Myocyte (in vitro differentiated cells): ENCODE measurements around the gene ELK3. TPM values are rescaled to one million over a fixed set of nuclear protein-coding genes. Genes with fewer than 3 reads are reported as not detected.

Experiments
- DNase-seq: peaks from one replicate; pipeline ENCODE4 v3.0.0-alpha.2; 2012; ENCODE audit warnings: low read depth
- total RNA-seq: library from RNA; depleted of rRNA; stranded (reverse); fragments of >200 nt; gene quantifications from 2 replicates; pipeline ENCODE4 v1.2.3, GENCODE V29; 2014

The ELK3 gene
- total RNA-seq, 1 donor from 2014 or later: 22.5 TPM

- peak; percentile 59 for DNase-seq
Observed at GRCh38 chr12:96256672-96257361, 62.6 kb downstream of the ELK3 start.

GRCh38 chr12:96257550-96258103 lies 63.5 kb downstream of the ELK3 start:
- DNase-seq: no peak

- DNase-seq: peak; percentile 71
Observed at GRCh38 chr12:96258104-96258961, 64.2 kb downstream of the ELK3 start.

DNA sequence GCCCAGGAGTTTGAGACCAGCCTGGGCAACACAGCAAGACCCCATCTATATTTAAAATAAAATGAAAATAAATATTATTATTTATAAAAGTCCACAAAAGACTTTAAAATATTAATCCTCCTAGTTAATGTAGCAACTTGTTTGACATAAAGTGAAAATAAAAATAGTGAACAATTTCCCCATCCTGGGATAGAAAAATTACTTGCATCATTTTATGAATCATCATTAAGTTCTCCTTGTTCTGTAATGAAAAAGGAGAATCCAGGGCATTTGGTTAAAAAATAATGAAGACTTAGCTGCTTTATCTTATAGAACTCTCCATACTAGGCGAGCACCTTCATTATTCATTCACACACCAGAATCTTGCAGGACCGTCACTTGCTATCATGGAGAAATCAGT lies 66.1 kb downstream of the ELK3 start:
- DNase-seq: no peak

DNA sequence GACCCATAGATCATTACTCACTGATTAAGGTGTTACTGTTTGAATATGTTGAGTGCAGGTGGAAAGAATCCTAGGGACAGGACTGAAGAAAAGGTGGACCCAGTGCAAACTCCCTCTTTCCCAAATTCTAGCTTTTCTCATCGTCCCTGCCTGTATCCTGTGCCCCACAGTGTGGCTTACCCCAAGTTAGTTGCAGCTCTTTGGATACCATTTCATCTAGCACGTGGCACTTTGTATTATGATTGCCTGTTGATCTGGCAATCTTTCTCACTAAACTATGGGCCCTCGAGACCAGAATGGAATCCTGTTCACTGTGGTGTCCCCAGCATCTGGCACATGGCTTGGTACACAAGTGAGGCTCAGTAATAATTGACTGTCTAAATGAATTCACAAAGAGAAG lies 66.5 kb downstream of the ELK3 start:
- DNase-seq: no peak

- no peak for DNase-seq
Observed at GRCh38 chr12:96261557-96261956, 67.4 kb downstream of the ELK3 start.

- DNase-seq: no peak
Observed at GRCh38 chr12:96263449-96263902, 69.3 kb downstream of the ELK3 start.

DNA sequence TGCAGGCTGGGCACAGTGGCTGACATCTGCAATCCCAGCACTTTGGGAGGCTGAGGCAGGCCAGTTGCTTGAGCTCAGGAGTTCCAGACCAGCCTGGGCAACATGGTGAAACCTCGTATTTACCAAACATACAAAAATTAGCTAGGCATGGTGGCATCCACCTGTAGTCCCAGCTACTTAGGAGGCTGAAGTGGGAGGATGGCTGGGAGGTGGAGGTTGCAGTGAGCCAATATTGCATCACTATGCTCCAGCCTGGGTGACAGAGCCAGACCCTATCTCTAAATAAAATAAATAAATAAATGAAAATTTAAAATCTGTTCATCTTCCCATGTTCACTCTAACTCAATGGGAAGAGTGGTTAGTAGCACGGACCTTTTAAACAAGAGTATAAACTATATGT lies 71.2 kb downstream of the ELK3 start:
- no peak for DNase-seq

DNA sequence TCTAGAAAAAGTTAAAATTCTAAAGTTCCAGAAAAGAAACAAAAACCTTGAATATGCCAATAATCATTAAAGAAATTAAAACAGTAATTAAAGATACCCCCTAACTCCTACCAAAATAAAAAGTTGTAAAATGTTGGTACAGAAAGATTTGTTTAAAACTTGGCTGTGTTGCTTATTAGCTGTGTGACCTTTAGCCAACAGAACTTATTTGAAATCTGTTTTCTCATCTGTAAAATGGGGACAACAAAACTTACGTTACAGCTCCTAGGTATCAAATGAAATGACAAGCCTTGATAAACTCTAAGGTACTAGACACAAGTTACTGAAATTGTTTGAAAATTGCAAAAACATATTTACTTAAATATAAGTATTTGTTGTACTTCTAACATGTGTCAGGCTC lies 71.7 kb downstream of the ELK3 start:
- DNase-seq: no peak

- no peak for DNase-seq
Observed at GRCh38 chr12:96266238-96266637, 72.1 kb downstream of the ELK3 start.

GRCh38 chr12:96271469-96272199 lies 77.5 kb downstream of the ELK3 start:
- no peak for DNase-seq

GRCh38 chr12:96274331-96274730 lies 80.2 kb downstream of the ELK3 start:
- no peak for DNase-seq

DNA sequence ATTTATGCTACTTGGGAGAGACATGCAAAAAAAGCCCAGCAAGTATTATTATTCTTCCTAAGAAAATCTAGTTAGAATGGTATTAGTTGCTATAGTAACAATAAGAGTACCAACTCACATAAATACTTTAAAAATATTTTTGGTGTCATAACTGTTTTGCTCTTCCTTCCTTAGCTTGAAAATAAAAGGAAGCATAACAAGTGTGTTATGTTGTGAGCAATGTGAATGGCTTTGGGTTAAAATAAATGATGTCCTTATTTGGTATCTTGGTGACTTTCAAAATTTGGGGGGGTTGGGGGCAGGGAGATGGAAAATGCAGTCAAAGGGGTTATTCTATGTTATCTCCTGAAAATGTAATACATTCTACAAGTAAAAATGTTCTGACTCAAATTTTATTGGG lies 91.0 kb downstream of the ELK3 start:
- DNase-seq: no peak

DNA sequence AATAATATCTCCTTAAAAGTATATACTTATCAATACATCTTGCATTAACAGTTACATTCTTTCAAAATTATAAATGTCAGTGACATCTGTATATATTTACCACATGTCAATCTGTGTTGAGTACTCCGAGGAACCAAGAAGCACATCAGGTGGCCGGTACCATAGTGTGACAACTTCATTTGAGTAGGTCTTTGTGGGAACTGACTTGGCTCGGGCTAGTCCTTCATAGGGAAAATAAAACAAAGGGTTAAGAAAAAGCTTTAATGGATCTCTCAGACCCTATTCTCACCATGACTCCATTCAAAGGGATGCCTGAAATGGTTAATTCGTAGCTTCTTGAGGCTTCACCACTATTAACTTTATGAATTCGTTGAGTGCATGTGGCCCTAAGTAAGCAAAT lies 94.9 kb downstream of the ELK3 start:
- no peak for DNase-seq

DNA sequence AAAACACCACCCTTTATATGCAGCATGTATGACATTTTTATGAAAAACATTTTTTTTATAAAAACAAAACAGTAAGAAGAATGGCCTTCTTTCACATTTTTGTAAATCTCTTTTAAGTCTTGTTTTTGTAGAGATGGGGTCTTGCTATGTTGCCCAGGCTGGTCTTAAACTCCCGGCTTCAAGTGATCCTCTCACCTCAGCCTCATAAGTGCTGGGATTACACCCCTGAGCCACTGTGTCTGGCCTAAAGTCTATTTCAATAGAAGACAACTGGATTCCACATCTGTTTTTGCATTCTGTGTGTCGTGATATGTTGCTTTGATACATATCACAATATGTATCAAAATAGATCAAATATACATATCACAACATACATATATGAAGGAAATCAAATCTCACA lies 98.9 kb downstream of the ELK3 start:
- DNase-seq: no peak

GRCh38 chr12:96294831-96295230 lies 100.7 kb downstream of the ELK3 start:
- no peak for DNase-seq

DNA sequence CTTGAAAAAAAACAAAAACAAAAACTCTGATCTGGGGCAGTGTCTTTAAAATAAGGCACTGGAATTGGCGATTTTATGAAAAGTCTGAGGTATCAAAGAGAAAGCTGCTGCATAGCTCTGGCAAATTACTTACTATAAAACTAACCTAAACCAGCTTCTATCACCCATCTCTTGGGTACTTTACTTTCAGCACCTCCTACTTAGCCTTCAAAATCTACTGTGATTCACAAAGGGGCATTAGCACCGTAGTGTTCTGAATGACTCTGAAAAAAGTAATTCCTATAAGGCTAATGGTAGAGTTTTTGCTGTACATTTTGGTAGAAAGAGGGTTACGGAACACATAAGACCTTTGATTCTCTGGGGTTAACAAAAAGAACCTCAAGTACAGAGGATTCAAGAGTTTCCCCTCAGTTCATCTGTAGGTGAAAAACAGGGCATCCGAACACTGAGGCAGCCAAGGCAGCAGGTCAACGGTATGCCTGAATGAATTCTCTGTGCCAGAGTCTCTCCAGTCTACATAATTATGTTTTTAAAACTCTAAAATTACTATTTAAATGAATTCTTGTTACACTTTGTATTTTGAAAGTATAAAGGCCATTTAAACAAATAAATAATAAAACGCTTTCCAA lies 101.5 kb downstream of the ELK3 start:
- no peak for DNase-seq

DNA sequence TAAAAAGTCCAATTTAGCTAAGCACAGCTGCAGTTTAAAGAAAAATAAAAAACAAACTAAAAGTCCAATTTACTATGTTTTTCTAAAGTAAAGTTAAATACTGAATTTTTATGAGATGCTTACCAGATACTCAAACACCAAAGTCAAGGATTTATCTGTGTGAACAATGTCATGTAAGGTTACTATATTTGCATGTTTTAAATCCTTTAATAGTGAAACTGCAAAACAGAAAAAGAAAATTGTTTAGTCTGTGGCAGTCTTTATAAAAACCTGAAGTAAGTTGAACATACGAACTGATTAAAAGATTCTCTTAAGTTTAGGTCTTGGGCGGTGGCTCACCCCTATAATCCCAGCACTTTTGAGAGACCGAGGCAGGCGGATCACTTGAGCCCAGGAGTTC lies 103.3 kb downstream of the ELK3 start:
- DNase-seq: no peak

GRCh38 chr12:96300064-96300463 lies 105.9 kb downstream of the ELK3 start:
- DNase-seq: no peak

DNA sequence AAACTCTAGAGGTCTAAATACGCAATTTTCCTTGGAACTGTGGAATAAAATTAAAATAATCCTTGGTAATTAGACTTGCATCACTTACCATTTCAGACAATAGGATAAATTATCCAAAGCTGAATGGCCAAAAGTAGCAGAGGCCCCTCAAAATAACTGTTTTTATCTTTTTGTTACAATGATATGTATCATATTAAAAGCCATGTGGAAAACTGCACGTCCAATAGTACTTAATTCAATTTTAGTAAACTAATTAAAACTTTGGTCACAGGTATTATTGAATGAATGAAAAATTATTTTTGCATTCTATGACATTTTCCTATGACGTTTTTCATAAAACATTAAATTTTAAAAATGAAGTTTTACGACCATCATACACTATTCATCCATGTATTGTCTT lies 107.6 kb downstream of the ELK3 start:
- DNase-seq: no peak

GRCh38 chr12:96302687-96303310 lies 108.6 kb downstream of the ELK3 start:
- DNase-seq: no peak
